B cell (primary cell): ENCODE data around the gene PARS2. TPM values are rescaled to one million over a fixed set of nuclear protein-coding genes. Genes with fewer than 3 reads are reported as not detected.

ENCODE experiments used
- ATAC-seq: fragments of 200-7000 bp; cut with Tn5 transposase; one replicate; pipeline ENCODE4 v1.10.0; 2021; ENCODE audit warnings: low read depth, mild to moderate bottlenecking, moderate number of reproducible peaks, moderate library complexity
- CTCF ChIA-PET: fragments of 350-600 bp; sonication (Branson Sonifier 250); formaldehyde crosslinking; loops from one replicate; lab custom pipeline; 2021; ENCODE audit warnings: antibody characterized with exemption, inconsistent platforms; lab: Charles Lee
- POLR2A ChIA-PET: fragments of 350-600 bp; sonication (Branson Sonifier 250); formaldehyde crosslinking; loops from one replicate; lab custom pipeline; 2021; ENCODE audit warnings: antibody characterized with exemption; lab: Charles Lee
- DNase-seq: peaks from one replicate; pipeline ENCODE4 v3.0.0; 2013
- H2AFZ ChIP-seq: 2 replicates; pipeline ENCODE4 v1.6.1; 2012; ENCODE audit warnings: mild to moderate bottlenecking, low read depth, low read length; ENCODE audit not compliant: insufficient read depth, poor library complexity, severe bottlenecking
- H3K27ac ChIP-seq, 2 donors: 1 replicate in 1 of 2; 2 replicates in 1 of 2; pipeline ENCODE4 v1.5.1; 2012 to 2013; ENCODE audit warnings: low read length in 2 of 2, mild to moderate bottlenecking in 2 of 2, moderate library complexity in 1 of 2
- H3K27me3 ChIP-seq, 4 experiments: fragments of 200-600 bp in 1 of 4; sonication (generic) in 1 of 4; replicated peaks in 1 of 4; 1 replicate in 2 of 4; 2 replicates in 2 of 4; pipeline versions ENCODE4 v1.6.1 to v1.7.0; 2013 to 2016; ENCODE audit warnings: low read length in 3 of 4, mild to moderate bottlenecking in 2 of 4, mixed read lengths in 1 of 4, moderate library complexity in 1 of 4; ENCODE audit not compliant: insufficient read depth in 4 of 4, control insufficient read depth in 3 of 4; ENCODE audit errors: control extremely low read depth in 1 of 4
- H3K36me3 ChIP-seq, 2 experiments: replicated peaks in 1 of 2; 1 replicate in 1 of 2; 2 replicates in 1 of 2; pipeline versions ENCODE4 v1.6.1 to v1.7.1; 2013; ENCODE audit warnings: low read length in 1 of 2; ENCODE audit not compliant: insufficient read depth in 2 of 2, control insufficient read depth in 1 of 2; ENCODE audit errors: control extremely low read depth in 1 of 2, extremely low read depth in 1 of 2
- H3K4me1 ChIP-seq, 2 donors: fragments of 200-600 bp in 1 of 2; sonication (generic) in 1 of 2; 1 replicate in 1 of 2; 2 replicates in 1 of 2; pipeline versions ENCODE4 v1.5.1 to v1.6.1; 2013 to 2017; ENCODE audit warnings: low read length in 2 of 2; ENCODE audit not compliant: control insufficient read depth in 2 of 2, insufficient read depth in 2 of 2
- H3K4me2 ChIP-seq: replicated peaks from 2 replicates; pipeline ENCODE3; 2012; ENCODE audit warnings: mild to moderate bottlenecking, low read depth, low read length; ENCODE audit not compliant: poor library complexity, severe bottlenecking
- H3K4me3 ChIP-seq, 5 experiments: fragments of 200-600 bp in 1 of 5; sonication (generic) in 1 of 5; 1 replicate in 3 of 5; 2 replicates in 2 of 5; pipeline versions ENCODE4 v1.5.1 to v1.7.0; 2011 to 2016; ENCODE audit warnings: low read length in 4 of 5, mild to moderate bottlenecking in 4 of 5, low read depth in 2 of 5, control low read depth in 1 of 5, moderate library complexity in 1 of 5; ENCODE audit not compliant: insufficient read depth in 1 of 5; ENCODE audit errors: control extremely low read depth in 1 of 5, extremely low read depth in 1 of 5
- H3K79me2 ChIP-seq: fragments of 200-600 bp; sonication (generic); one replicate; pipeline ENCODE4 v1.6.0; 2016; ENCODE audit warnings: low read length; ENCODE audit not compliant: control insufficient read depth, insufficient read depth
- H3K9ac ChIP-seq: fragments of 200-600 bp; sonication (generic); 2 replicates; pipeline ENCODE4 v1.6.1; 2017; ENCODE audit warnings: mild to moderate bottlenecking, low read length, moderate library complexity
- H3K9me3 ChIP-seq, 3 donors: one replicate each; pipeline versions ENCODE4 v1.6.1 to v1.7.1; 2013; ENCODE audit warnings: low read length in 2 of 3; ENCODE audit not compliant: control insufficient read depth in 2 of 3, insufficient read depth in 1 of 3; ENCODE audit errors: control extremely low read depth in 1 of 3
- H4K20me1 ChIP-seq: 2 replicates; pipeline ENCODE4 v1.6.0; 2012; ENCODE audit warnings: mild to moderate bottlenecking, low read length; ENCODE audit not compliant: insufficient read depth, control insufficient read depth, poor library complexity, severe bottlenecking
- H3K27ac Mint-ChIP-seq: one replicate; pipeline ENCODE4 v1.8.0; 2021; ENCODE audit warnings: mixed read lengths
- H3K27me3 Mint-ChIP-seq: one replicate; pipeline ENCODE4 v1.8.0; 2021; ENCODE audit warnings: mixed read lengths
- H3K4me1 Mint-ChIP-seq: one replicate; pipeline ENCODE4 v1.8.0; 2021; ENCODE audit warnings: mixed read lengths
- H3K4me3 Mint-ChIP-seq: one replicate; pipeline ENCODE4 v1.8.0; 2021; ENCODE audit warnings: mixed read lengths
- H3K9me3 Mint-ChIP-seq: one replicate; pipeline ENCODE4 v1.8.0; 2022; ENCODE audit warnings: mixed read lengths; ENCODE audit not compliant: insufficient read depth
- CTCF ChIP-seq: fragments of 200-600 bp; IDR thresholded peaks from one replicate; pipeline ENCODE4 v1.8.0; 2022; ENCODE audit warnings: antibody characterized with exemption, mild to moderate bottlenecking
- EZH2 ChIP-seq: IDR thresholded peaks from 2 replicates; pipeline ENCODE4 v1.6.1; 2012; ENCODE audit warnings: borderline replicate concordance, low read depth, mild to moderate bottlenecking, moderate library complexity, low read length; ENCODE audit not compliant: insufficient read depth, poor library complexity, severe bottlenecking
- WGBS: methylation state at CpG from one replicate; pipeline ENCODE4 v1.1.5; 2013; ENCODE audit warnings: missing lambda C conversion rate; ENCODE audit not compliant: insufficient coverage; 5-methylcytosine and 5-hydroxymethylcytosine counted together
- intact Hi-C: fragments of 100-400 bp; cut with micrococcal nuclease; formaldehyde crosslinking; loops from one replicate; pipeline ENCODE4 v1.10.0; 2022
- polyA plus RNA-seq: library from polyadenylated mRNA; depleted of rRNA; stranded (reverse); fragments of >200 nt; gene quantifications from 2 replicates; pipeline ENCODE4 v1.2.3, GENCODE V29; 2012
- total RNA-seq, 2 donors: library from RNA; stranded (reverse); fragments of 120-200 nt in 1 of 2; gene quantifications; 1 replicate in 1 of 2; 2 replicates in 1 of 2; pipeline versions ENCODE4 v1.2.3 to v1.2.4, GENCODE V29; 2013 to 2022

PARS2 gene
- total and polyA plus RNA-seq, 2 donors (not counting 1 experiment from before 2014, with no cell fraction given), result 1.00 to 4.9 TPM

GRCh38 chr1:54728027-54728426 lies 36.3 kb downstream of the PARS2 start:
- Histone ChIP-seq H3K4me1 (no peaks in the 10 kb centered on the region), H3K27me3 (no peaks in the 10 kb centered on the region), H4K20me1 (no peaks in the 10 kb centered on the region), H3K36me3 (peaks cover 6 to 75% of the 10 kb centered on the region in 2 experiments), H3K4me3 (no peak overlapping the region), H3K9me3 (peaks cover 0 to 7% (median 7%) of the 10 kb centered on the region in 3 donors), H3K79me2 (no peaks in the 10 kb centered on the region), H3K27ac (no peak overlapping the region), H3K9ac (no peak overlapping the region), H3K4me2 (no peak overlapping the region), H2AFZ (no peak overlapping the region)
- ATAC-seq (no peak), DNase-seq (no peak)
- POLR2A ChIA-PET, result no interaction called here
- Mint-ChIP-seq H3K4me1 (no peaks in the 10 kb centered on the region), H3K27me3 (no peaks in the 10 kb centered on the region), H3K27ac (no peak overlapping the region), H3K4me3 (no peak overlapping the region), H3K9me3 (peaks cover 5% of the 10 kb centered on the region)
- CTCF ChIA-PET, result no interaction called here
- TF ChIP-seq CTCF (no peak), EZH2 (no peak)
- intact Hi-C loops, result no loop called here
- WGBS, result 100% methylated on average over 1 of the region's 3 CpGs

GRCh38 chr1:54724771-54725170 lies 39.6 kb downstream of the PARS2 start:
- Histone ChIP-seq H3K4me1 (no peaks in the 10 kb centered on the region), H3K79me2 (no peaks in the 10 kb centered on the region), H4K20me1 (no peaks in the 10 kb centered on the region), H3K4me3 (no peak overlapping the region), H3K27ac (no peak overlapping the region), H3K4me2 (no peak overlapping the region), H3K9me3 (peaks cover 0 to 7% (median 7%) of the 10 kb centered on the region in 3 donors), H3K9ac (no peak overlapping the region), H2AFZ (no peak overlapping the region), H3K36me3 (peaks cover 5 to 75% of the 10 kb centered on the region in 2 experiments), H3K27me3 (no peaks in the 10 kb centered on the region)
- H3K27ac Mint-ChIP-seq, result no peak overlapping the region
- no CpG with 5 or more reads among the region's 1 CpG for WGBS
- no peaks in the 10 kb centered on the region for H3K4me1 Mint-ChIP-seq
- DNase-seq (no peak), ATAC-seq (no peak)
- POLR2A ChIA-PET, result no interaction called here
- H3K9me3 Mint-ChIP-seq, result peaks cover 5% of the 10 kb centered on the region
- TF ChIP-seq CTCF (no peak), EZH2 (no peak)
- CTCF ChIA-PET, result interaction anchor here (1.0 kb wide), 1 partner anchor 66 kb away, joined by 4 read pairs; no protein-coding TSS in a partner anchor
- intact Hi-C loops, result no loop called here
- no peaks in the 10 kb centered on the region for H3K27me3 Mint-ChIP-seq
- H3K4me3 Mint-ChIP-seq, result no peak overlapping the region
